ENCODE measurements around the gene PPM1D.

- TF ChIP-seq CTCF (conservative IDR thresholded peaks at IDR 0.05; ENCODE audit: low read depth in 2 of 2) (no peak), EZH2 (IDR thresholded peaks at IDR 0.05; ENCODE audit: low read depth, unreplicated experiment) (no peak), ZNF462 (CRISPR knock-in tag; IDR thresholded peaks at IDR 0.05) (no peak), REST (IDR thresholded peaks at IDR 0.05; ENCODE audit: unreplicated experiment) (no peak), ZNF114 (CRISPR knock-in tag; IDR thresholded peaks at IDR 0.05) (no peak), EZH2phosphoT487 (IDR thresholded peaks at IDR 0.05; ENCODE audit: unreplicated experiment) (no peak), POLR2AphosphoS5 (IDR thresholded peaks at IDR 0.05; ENCODE audit: low read depth) (no peak)
Measured at GRCh38 chr17:60631119-60631518, 31.1 kb downstream of the PPM1D start.

Data from GM23338 (cell line).